Chondrocyte (in vitro differentiated cells): ENCODE data around the gene CPLX3. TPM values are rescaled to one million over a fixed set of nuclear protein-coding genes. Genes with fewer than 3 reads are reported as not detected.

ENCODE experiments used
- DNase-seq: peaks from one replicate; pipeline ENCODE4 v3.0.0; 2021; ENCODE audit warnings: mixed read lengths, low spot score
- H3K27ac Mint-ChIP-seq: one replicate; pipeline ENCODE4 v1.8.0; 2021; ENCODE audit warnings: mild to moderate bottlenecking, moderate library complexity, mixed read lengths; ENCODE audit not compliant: unreplicated experiment
- H3K27me3 Mint-ChIP-seq: 2 replicates; pipeline ENCODE4 v1.8.0; 2021; ENCODE audit warnings: low read depth, mixed read lengths
- H3K36me3 Mint-ChIP-seq: 2 replicates; pipeline ENCODE4 v1.8.0; 2021; ENCODE audit warnings: low read depth, mixed read lengths
- H3K4me1 Mint-ChIP-seq: 2 replicates; pipeline ENCODE4 v1.8.0; 2021; ENCODE audit warnings: low read depth, mild to moderate bottlenecking, mixed read lengths
- H3K4me3 Mint-ChIP-seq: one replicate; pipeline ENCODE4 v1.8.0; 2021; ENCODE audit warnings: mild to moderate bottlenecking, moderate library complexity, mixed read lengths; ENCODE audit not compliant: unreplicated experiment
- H3K9me3 Mint-ChIP-seq: 2 replicates; pipeline ENCODE4 v1.8.0; 2021; ENCODE audit warnings: low read depth, mixed read lengths
- total RNA-seq: library from RNA; stranded (reverse); gene quantifications from 3 replicates; pipeline ENCODE4 v1.2.1, GENCODE V29; 2021
- TF ChIP-seq, protein P1 (sequence below): fragments of 200-600 bp; sonication (generic); IDR thresholded peaks from 2 replicates; pipeline ENCODE4 v1.5.0; 2021; ENCODE audit warnings: antibody characterized with exemption, mild to moderate bottlenecking, moderate library complexity

Gene CPLX3
- total RNA-seq, 1 donor from 2014 or later: not detected

DNA sequence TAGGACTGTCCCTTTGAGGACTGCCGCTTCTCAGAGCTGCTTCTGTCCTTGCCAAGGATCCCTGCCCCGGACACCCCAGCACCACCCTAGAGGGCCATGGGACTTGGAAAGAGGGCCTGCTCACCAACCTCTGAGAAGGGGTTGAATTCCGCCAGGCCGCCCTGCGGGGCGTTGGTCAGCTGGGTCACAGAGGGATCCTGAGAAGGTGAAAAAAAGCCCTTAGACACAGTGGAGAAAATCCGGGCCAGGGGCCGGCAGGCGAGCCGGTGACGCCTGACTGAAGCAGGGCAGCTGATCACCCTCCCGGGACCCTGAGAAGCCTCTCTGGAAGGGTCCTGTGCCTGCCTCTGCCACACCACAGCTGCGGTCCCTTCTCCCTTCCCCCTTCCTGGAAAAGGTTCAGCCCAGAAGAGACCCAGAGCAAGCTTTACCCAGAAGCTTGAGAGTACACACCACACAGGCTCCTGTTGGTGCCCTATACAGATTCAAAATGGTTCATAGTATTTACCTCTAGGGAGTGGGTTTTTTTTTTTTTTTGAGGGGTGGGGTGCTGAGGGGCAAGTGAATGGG is 28.1 kb downstream of the CPLX3 start:
- Mint-ChIP-seq H3K4me3 (no peak overlapping the region), H3K36me3 (peaks cover 13% of the 10 kb centered on the region), H3K4me1 (peaks cover 11% of the 10 kb centered on the region), H3K27ac (no peak overlapping the region), H3K27me3 (no peaks in the 10 kb centered on the region), H3K9me3 (no peaks in the 10 kb centered on the region)
- no peak for DNase-seq
- TF ChIP-seq, protein P1, sequence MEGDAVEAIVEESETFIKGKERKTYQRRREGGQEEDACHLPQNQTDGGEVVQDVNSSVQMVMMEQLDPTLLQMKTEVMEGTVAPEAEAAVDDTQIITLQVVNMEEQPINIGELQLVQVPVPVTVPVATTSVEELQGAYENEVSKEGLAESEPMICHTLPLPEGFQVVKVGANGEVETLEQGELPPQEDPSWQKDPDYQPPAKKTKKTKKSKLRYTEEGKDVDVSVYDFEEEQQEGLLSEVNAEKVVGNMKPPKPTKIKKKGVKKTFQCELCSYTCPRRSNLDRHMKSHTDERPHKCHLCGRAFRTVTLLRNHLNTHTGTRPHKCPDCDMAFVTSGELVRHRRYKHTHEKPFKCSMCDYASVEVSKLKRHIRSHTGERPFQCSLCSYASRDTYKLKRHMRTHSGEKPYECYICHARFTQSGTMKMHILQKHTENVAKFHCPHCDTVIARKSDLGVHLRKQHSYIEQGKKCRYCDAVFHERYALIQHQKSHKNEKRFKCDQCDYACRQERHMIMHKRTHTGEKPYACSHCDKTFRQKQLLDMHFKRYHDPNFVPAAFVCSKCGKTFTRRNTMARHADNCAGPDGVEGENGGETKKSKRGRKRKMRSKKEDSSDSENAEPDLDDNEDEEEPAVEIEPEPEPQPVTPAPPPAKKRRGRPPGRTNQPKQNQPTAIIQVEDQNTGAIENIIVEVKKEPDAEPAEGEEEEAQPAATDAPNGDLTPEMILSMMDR: no peak

DNA sequence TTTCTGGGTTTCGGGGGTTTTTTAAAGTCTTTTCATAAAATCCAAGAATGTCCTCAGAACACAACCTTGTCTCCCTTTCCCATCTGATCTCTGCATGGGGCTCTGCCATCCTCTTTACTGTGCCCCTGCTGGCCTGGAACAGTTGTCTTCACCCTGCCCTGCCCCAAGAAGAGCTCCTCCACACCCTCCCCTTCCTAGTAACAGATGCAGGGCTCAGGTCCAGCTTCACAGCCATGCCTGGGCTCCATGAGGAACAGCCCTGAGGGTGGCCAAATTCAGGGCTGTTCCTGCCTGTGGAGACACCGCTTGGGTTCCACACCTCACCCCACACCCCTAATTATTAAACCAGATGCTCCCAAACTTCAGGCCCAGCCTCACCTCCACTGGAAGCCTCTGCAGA is 29.4 kb downstream of the CPLX3 start:
- Mint-ChIP-seq H3K27ac (no peak overlapping the region), H3K27me3 (no peaks in the 10 kb centered on the region)

DNA sequence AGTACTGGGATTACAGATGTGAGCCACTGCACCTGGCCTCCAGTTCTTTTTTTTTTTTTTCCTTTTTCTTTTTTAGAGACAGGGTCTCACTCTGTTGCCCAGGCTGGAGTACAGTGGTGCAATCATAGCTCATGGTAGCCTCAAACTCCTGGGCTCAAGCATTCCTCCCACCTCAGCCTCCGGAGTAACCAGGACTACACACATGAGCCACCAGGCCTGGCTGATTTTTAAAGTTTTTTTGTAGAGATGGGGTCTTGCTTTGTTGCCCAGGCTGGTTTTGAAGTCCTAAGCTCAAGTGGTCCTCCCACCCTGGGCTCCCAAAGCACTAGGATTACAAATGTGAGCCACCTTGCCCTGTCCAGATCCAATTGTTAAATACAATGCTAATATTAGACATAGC is 30.1 kb downstream of the CPLX3 start:
- no peak overlapping the region for H3K27ac Mint-ChIP-seq
- peaks cover 11% of the 10 kb centered on the region for H3K4me1 Mint-ChIP-seq
- H3K9me3 Mint-ChIP-seq: no peaks in the 10 kb centered on the region
- peaks cover 6% of the 10 kb centered on the region for H3K36me3 Mint-ChIP-seq
- DNase-seq: no peak
- H3K4me3 Mint-ChIP-seq: no peak overlapping the region
- TF ChIP-seq, protein P1: no peak
- H3K27me3 Mint-ChIP-seq: no peaks in the 10 kb centered on the region

More for the DNA sequence above, 29.4 kb downstream of the CPLX3 start:
- no peak overlapping the region for H3K4me3 Mint-ChIP-seq
- no peak for DNase-seq
- H3K9me3 Mint-ChIP-seq: no peaks in the 10 kb centered on the region
- peaks cover 11% of the 10 kb centered on the region for H3K4me1 Mint-ChIP-seq
- TF ChIP-seq, protein P1: no peak
- H3K36me3 Mint-ChIP-seq: peaks cover 10% of the 10 kb centered on the region

DNA sequence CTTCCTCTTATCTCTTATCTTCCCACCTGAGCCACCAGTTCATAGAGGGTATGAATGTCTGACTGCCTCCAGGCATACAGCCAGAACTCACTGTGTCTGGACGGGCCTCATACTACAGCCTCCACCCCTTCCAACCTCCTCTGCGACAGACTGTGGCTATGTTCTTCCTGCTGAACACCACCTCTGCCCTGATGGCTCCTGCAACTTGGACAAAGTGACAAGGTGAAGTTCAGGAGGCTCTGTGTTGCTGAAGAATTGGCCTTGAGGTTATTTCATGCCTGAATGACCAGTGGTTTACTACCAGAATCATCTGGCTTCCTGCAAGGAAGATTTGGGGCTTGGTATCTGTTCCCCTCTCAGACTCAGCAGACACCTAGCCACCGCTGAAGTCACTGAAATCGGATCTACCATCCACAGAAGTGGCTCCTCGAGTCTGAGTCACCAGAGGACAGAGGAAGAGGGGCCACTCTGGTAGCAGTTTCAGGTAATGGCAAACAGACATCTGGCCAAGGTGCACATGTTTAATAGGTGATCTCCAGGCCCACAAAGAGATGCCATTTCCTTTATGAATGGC is 30.7 kb downstream of the CPLX3 start:
- no peak overlapping the region for H3K4me3 Mint-ChIP-seq
- peaks cover 11% of the 10 kb centered on the region for H3K4me1 Mint-ChIP-seq
- peaks cover 5% of the 10 kb centered on the region for H3K36me3 Mint-ChIP-seq

DNA sequence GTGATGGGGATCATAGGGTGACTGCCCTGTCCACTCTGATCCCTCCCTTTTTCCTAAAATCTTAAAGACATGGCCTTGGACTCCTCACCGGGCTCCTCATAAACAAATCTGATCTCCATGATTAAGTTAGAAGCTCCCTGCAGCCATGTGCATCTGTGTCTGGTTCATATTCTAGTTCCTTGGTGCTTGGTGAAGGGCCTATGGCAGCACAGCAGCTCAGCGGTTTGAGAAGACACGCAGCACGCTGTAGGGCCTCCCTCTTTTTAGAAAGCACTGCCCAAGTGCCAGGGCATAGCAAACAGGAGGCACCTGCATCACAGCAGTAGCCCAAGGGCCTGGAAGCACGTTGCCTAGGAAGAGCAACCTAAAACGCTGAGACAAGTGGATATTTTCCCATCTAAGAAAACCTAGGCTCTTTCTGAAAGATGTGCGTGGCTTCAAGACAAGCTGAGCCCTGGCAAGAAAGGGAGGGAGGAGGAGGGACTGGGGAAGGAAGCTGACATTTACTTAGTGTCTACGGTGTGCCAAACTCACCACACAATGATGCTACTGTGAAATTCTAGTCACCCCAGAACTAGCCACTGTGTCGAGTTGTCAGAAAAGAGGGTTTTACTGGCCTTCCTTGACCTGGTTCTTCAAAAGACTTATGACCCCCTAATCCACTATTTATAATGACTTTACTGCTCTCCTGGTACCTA is 31.4 kb downstream of the CPLX3 start:
- peaks cover 3% of the 10 kb centered on the region for H3K36me3 Mint-ChIP-seq
- peaks cover 11% of the 10 kb centered on the region for H3K4me1 Mint-ChIP-seq
- no peaks in the 10 kb centered on the region for H3K9me3 Mint-ChIP-seq
- DNase-seq: no peak
- no peaks in the 10 kb centered on the region for H3K27me3 Mint-ChIP-seq
- TF ChIP-seq, protein P1: no peak
- H3K4me3 Mint-ChIP-seq: no peak overlapping the region
- H3K27ac Mint-ChIP-seq: no peak overlapping the region

More for the DNA sequence above, 30.7 kb downstream of the CPLX3 start:
- H3K9me3 Mint-ChIP-seq: no peaks in the 10 kb centered on the region
- H3K27ac Mint-ChIP-seq: no peak overlapping the region
- DNase-seq: no peak
- H3K27me3 Mint-ChIP-seq: no peaks in the 10 kb centered on the region
- TF ChIP-seq, protein P1: no peak
